Right atrium auricular region (tissue), 2 donors: ENCODE results near the gene RTP4. TPM values are rescaled to one million over a fixed set of nuclear protein-coding genes. Genes with fewer than 3 reads are reported as not detected.

Experiments used
- total RNA-seq, 2 donors: library from RNA; depleted of rRNA; stranded (reverse); fragments of >200 nt; gene quantifications; one replicate each; pipeline ENCODE4 v1.1.0, GENCODE V29; 2016

The RTP4 gene
- total RNA-seq, 2 donors from 2014 or later: 0.59 to 1.0 TPM

Other genes with a start within 250 kb of the RTP4 start
- gene RPL39L, start 228.9 kb upstream of the RTP4 start, total RNA-seq: 10 to 100 TPM; 11.9 to 12.7 TPM
- gene RTP1, start 170.9 kb upstream of the RTP4 start, total RNA-seq: not detected
- 10 to 100 TPM; 26.2 to 27.6 TPM for gene MASP1, start 76.6 kb upstream of the RTP4 start, total RNA-seq